Mesothelial cell of epicardium (in vitro differentiated cells): Measurements from ENCODE around the gene LATS2. TPM values are rescaled to one million over a fixed set of nuclear protein-coding genes. Genes with fewer than 3 reads are reported as not detected.

Experiments used
- DNase-seq, 2 experiments: peaks; one replicate each; pipeline ENCODE4 v3.0.0; 2021; ENCODE audit warnings: low spot score in 2 of 2; ENCODE audit not compliant: unreplicated experiment in 2 of 2
- H3K27ac Mint-ChIP-seq: 2 replicates; pipeline ENCODE4 v1.8.0; 2021; ENCODE audit warnings: mixed read lengths
- H3K27me3 Mint-ChIP-seq: 2 replicates; pipeline ENCODE4 v1.8.0; 2021; ENCODE audit warnings: low read depth, mixed read lengths
- H3K36me3 Mint-ChIP-seq: 2 replicates; pipeline ENCODE4 v1.8.0; 2021; ENCODE audit warnings: mixed read lengths
- H3K4me1 Mint-ChIP-seq: 2 replicates; pipeline ENCODE4 v1.8.0; 2021; ENCODE audit warnings: mixed read lengths
- H3K4me3 Mint-ChIP-seq: 2 replicates; pipeline ENCODE4 v1.8.0; 2021; ENCODE audit warnings: mild to moderate bottlenecking, moderate library complexity, mixed read lengths
- H3K9me3 Mint-ChIP-seq: 2 replicates; pipeline ENCODE4 v1.8.0; 2021; ENCODE audit warnings: mixed read lengths
- CTCF ChIP-seq: fragments of 200-600 bp; sonication (generic); IDR thresholded peaks from one replicate; pipeline ENCODE4 v1.5.0; 2021; ENCODE audit warnings: antibody characterized with exemption; ENCODE audit not compliant: unreplicated experiment
- total RNA-seq: library from RNA; stranded (reverse); gene quantifications from 3 replicates; pipeline ENCODE4 v1.2.1, GENCODE V29; 2021

Gene LATS2
- total RNA-seq, 1 donor from 2014 or later, result 30.2 TPM

- Mint-ChIP-seq H3K36me3 (no peaks in the 10 kb centered on the region), H3K4me1 (no peaks in the 10 kb centered on the region), H3K9me3 (no peaks in the 10 kb centered on the region), H3K27ac (no peak overlapping the region), H3K27me3 (no peaks in the 10 kb centered on the region), H3K4me3 (no peak overlapping the region)
- no peak for DNase-seq
- TF ChIP-seq CTCF, result no peak
These were observed 25.5 kb upstream of the LATS2 start for GRCh38 chr13:21086929-21087328.

- no peaks in the 10 kb centered on the region for H3K27me3 Mint-ChIP-seq
- H3K4me1 Mint-ChIP-seq, result peaks cover 20% of the 10 kb centered on the region
- H3K4me3 Mint-ChIP-seq, result no peak overlapping the region
- no peak for DNase-seq
- TF ChIP-seq CTCF, result no peak
- no peaks in the 10 kb centered on the region for H3K36me3 Mint-ChIP-seq
- no peaks in the 10 kb centered on the region for H3K9me3 Mint-ChIP-seq
- H3K27ac Mint-ChIP-seq, result no peak overlapping the region
These were observed 20.5 kb upstream of the LATS2 start for GRCh38 chr13:21081926-21082325.

GRCh38 chr13:21080593-21080891 is 19.2 kb upstream of the LATS2 start:
- Mint-ChIP-seq H3K27me3 (no peaks in the 10 kb centered on the region), H3K4me3 (no peak overlapping the region), H3K36me3 (no peaks in the 10 kb centered on the region), H3K27ac (no peak overlapping the region), H3K4me1 (peaks cover 20% of the 10 kb centered on the region), H3K9me3 (no peaks in the 10 kb centered on the region)
- DNase-seq, result no peak
- TF ChIP-seq CTCF, result no peak

GRCh38 chr13:21079761-21080592 is 18.6 kb upstream of the LATS2 start:
- no peak for DNase-seq
- TF ChIP-seq CTCF, result no peak
- H3K27ac Mint-ChIP-seq, result peak overlapping the region; percentile 75
- H3K9me3 Mint-ChIP-seq, result no peaks in the 10 kb centered on the region
- H3K27me3 Mint-ChIP-seq, result no peaks in the 10 kb centered on the region
- H3K4me3 Mint-ChIP-seq, result no peak overlapping the region
- H3K4me1 Mint-ChIP-seq, result peaks cover 26% of the 10 kb centered on the region
- no peaks in the 10 kb centered on the region for H3K36me3 Mint-ChIP-seq

GRCh38 chr13:21079221-21079620 is 17.8 kb upstream of the LATS2 start:
- Mint-ChIP-seq H3K27ac (no peak overlapping the region), H3K4me3 (no peak overlapping the region), H3K27me3 (no peaks in the 10 kb centered on the region), H3K36me3 (no peaks in the 10 kb centered on the region), H3K4me1 (peaks cover 34% of the 10 kb centered on the region), H3K9me3 (no peaks in the 10 kb centered on the region)
- no peak for DNase-seq
- no peak for TF ChIP-seq CTCF

GRCh38 chr13:21078501-21078900 is 17.1 kb upstream of the LATS2 start:
- no peaks in the 10 kb centered on the region for H3K36me3 Mint-ChIP-seq
- DNase-seq, result no peak
- H3K4me1 Mint-ChIP-seq, result peaks cover 34% of the 10 kb centered on the region
- no peak overlapping the region for H3K27ac Mint-ChIP-seq
- H3K27me3 Mint-ChIP-seq, result no peaks in the 10 kb centered on the region
- no peaks in the 10 kb centered on the region for H3K9me3 Mint-ChIP-seq
- no peak overlapping the region for H3K4me3 Mint-ChIP-seq
- no peak for TF ChIP-seq CTCF
